Measurements from ENCODE around the gene NPRL2. TPM values are rescaled to one million over a fixed set of nuclear protein-coding genes. Genes with fewer than 3 reads are reported as not detected.

Gene NPRL2
- total RNA-seq, 3 donors from 2014 or later (not counting 1 experiment from before 2014, with no cell fraction given), result 78.9 to 87.6 (median 80.9) TPM

DNA sequence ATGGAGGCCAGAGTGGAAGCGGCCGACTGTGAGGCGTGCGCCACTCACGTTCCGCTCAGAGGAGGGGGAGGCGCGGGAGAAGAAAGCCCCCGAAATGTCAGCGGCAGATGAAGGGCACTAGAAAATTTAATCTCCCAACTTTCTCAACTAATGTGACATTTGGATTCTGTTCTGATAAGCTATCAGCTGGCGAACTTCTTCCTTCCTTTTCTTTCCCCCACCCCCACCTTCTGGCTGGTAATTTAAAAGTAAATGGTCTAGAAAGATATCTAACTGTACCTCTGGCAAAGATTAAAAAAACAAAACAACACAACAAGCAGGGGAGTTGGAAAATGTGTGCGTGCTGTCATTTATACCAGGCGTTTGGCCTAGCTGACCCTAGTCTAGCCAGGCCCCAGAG, 35.2 kb upstream of the NPRL2 start:
- no peaks in the 10 kb centered on the region for H3K36me3 Mint-ChIP-seq
- WGBS (ENCODE audit: insufficient coverage), result 58% methylated on average over 12 of the region's 13 CpGs
- Histone ChIP-seq H3K36me3 (ENCODE audit: control insufficient read depth, insufficient read depth, low read length) (no peaks in the 10 kb centered on the region), H3K9me3 (ENCODE audit: control insufficient read depth, insufficient read depth, low read length) (no peaks in the 10 kb centered on the region), H3K4me1 (ENCODE audit: control insufficient read depth, insufficient read depth, low read length) (peaks cover under 1% of the 10 kb centered on the region), H3K4me3 (ENCODE audit: low read length) (no peak overlapping the region), H3K27me3 (ENCODE audit: control insufficient read depth, insufficient read depth, low read length) (no peaks in the 10 kb centered on the region), H3K27ac (ENCODE audit: low read length) (no peak overlapping the region)
- H3K27ac Mint-ChIP-seq, result no peak overlapping the region
- intact Hi-C loops (cut with micrococcal nuclease), result no loop called here
- DNase-seq, result no peak
- H3K9me3 Mint-ChIP-seq, result no peaks in the 10 kb centered on the region
- TF ChIP-seq CTCF (IDR thresholded peaks at IDR 0.05), result no peak
- H3K27me3 Mint-ChIP-seq (ENCODE audit: low read depth in 2 of 2), result no peaks in the 10 kb centered on the region
- H3K4me1 Mint-ChIP-seq, result peaks cover 0 to 13% of the 10 kb centered on the region in 2 donors
- no peak for ATAC-seq
- H3K4me3 Mint-ChIP-seq, result no peak overlapping the region

DNA sequence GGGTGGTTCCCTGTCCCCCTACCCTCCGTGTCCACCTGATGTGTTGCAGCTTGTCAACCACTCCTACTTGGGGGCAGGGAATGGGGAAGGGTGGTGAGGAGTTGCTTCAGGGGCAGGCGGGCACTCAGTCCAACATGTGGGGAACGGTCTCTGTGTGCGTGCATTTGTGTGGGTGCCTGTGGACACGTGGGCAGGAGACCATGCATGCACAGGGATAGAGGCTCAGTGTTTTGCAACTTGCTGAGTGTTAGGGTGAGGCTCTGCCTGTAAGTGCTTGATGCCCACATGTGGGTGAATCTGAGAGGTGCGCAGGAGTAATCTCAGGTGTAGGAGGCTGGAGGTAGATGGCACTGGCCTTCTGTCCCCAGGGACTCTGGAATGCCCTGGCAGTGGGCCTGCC, 33.2 kb upstream of the NPRL2 start:
- Histone ChIP-seq H3K4me1 (ENCODE audit: control insufficient read depth, insufficient read depth, low read length) (no peaks in the 10 kb centered on the region), H3K27ac (ENCODE audit: low read length) (no peak overlapping the region), H3K36me3 (ENCODE audit: control insufficient read depth, insufficient read depth, low read length) (no peaks in the 10 kb centered on the region), H3K9me3 (ENCODE audit: control insufficient read depth, insufficient read depth, low read length) (no peaks in the 10 kb centered on the region), H3K27me3 (ENCODE audit: control insufficient read depth, insufficient read depth, low read length) (no peaks in the 10 kb centered on the region), H3K4me3 (ENCODE audit: low read length) (no peak overlapping the region)
- TF ChIP-seq CTCF (IDR thresholded peaks at IDR 0.05), result no peak
- Mint-ChIP-seq H3K9me3 (no peaks in the 10 kb centered on the region), H3K4me1 (peaks cover 0 to 13% of the 10 kb centered on the region in 2 donors), H3K27me3 (ENCODE audit: low read depth in 2 of 2) (no peaks in the 10 kb centered on the region), H3K4me3 (no peak overlapping the region), H3K27ac (no peak overlapping the region), H3K36me3 (no peaks in the 10 kb centered on the region)
- WGBS (ENCODE audit: insufficient coverage), result 92% methylated on average over 6 of the region's 6 CpGs
- intact Hi-C loops (cut with micrococcal nuclease), result no loop called here
- no peak for DNase-seq
- ATAC-seq, result no peak

- ATAC-seq (no peak), DNase-seq (no peak)
- H3K27ac ChIP-seq (ENCODE audit: low read length), result no peak overlapping the region
- 97% methylated on average over 12 of the region's 12 CpGs for WGBS (ENCODE audit: insufficient coverage)
- no peaks in the 10 kb centered on the region for H3K36me3 ChIP-seq (ENCODE audit: control insufficient read depth, insufficient read depth, low read length)
- Mint-ChIP-seq H3K27ac (no peak overlapping the region), H3K9me3 (no peaks in the 10 kb centered on the region), H3K36me3 (no peaks in the 10 kb centered on the region), H3K4me3 (no peak overlapping the region), H3K4me1 (peaks cover 0 to 18% of the 10 kb centered on the region in 2 donors), H3K27me3 (ENCODE audit: low read depth in 2 of 2) (no peaks in the 10 kb centered on the region)
- no peak overlapping the region for H3K4me3 ChIP-seq (ENCODE audit: low read length)
- no peaks in the 10 kb centered on the region for H3K9me3 ChIP-seq (ENCODE audit: control insufficient read depth, insufficient read depth, low read length)
- intact Hi-C loops (cut with micrococcal nuclease), result no loop called here
- no peaks in the 10 kb centered on the region for H3K4me1 ChIP-seq (ENCODE audit: control insufficient read depth, insufficient read depth, low read length)
- no peaks in the 10 kb centered on the region for H3K27me3 ChIP-seq (ENCODE audit: control insufficient read depth, insufficient read depth, low read length)
- TF ChIP-seq CTCF (IDR thresholded peaks at IDR 0.05), result no peak
These were observed 32.1 kb upstream of the NPRL2 start for GRCh38 chr3:50382722-50383121.

DNA sequence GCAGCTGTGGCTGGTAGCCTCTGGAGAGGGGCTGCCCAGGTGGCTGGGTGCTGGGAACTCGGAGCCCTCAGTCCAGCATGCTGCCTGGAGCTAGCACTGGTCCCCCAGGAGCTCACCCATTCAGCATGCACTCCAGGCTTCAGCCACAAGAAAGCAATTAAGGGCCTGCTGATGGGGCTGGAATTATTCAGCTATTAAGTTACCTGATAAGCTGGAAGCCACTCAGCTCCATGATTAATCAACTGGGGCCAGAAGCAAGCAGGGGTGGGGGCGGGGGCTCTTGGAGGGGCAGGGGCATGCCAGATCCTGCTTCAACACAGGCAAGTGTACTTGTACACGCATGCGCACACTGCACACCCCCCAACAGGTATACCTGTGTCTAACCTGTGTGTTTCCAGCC, 30.8 kb upstream of the NPRL2 start:
- Mint-ChIP-seq H3K27ac (no peak overlapping the region), H3K36me3 (no peaks in the 10 kb centered on the region), H3K9me3 (no peaks in the 10 kb centered on the region), H3K4me3 (no peak overlapping the region), H3K4me1 (peaks cover 0 to 18% of the 10 kb centered on the region in 2 donors), H3K27me3 (ENCODE audit: low read depth in 2 of 2) (no peaks in the 10 kb centered on the region)
- Histone ChIP-seq H3K4me3 (ENCODE audit: low read length) (no peak overlapping the region), H3K27me3 (ENCODE audit: control insufficient read depth, insufficient read depth, low read length) (no peaks in the 10 kb centered on the region), H3K27ac (ENCODE audit: low read length) (no peak overlapping the region), H3K4me1 (ENCODE audit: control insufficient read depth, insufficient read depth, low read length) (no peaks in the 10 kb centered on the region), H3K36me3 (ENCODE audit: control insufficient read depth, insufficient read depth, low read length) (no peaks in the 10 kb centered on the region), H3K9me3 (ENCODE audit: control insufficient read depth, insufficient read depth, low read length) (no peaks in the 10 kb centered on the region)
- TF ChIP-seq CTCF (IDR thresholded peaks at IDR 0.05), result no peak
- ATAC-seq, result no peak
- intact Hi-C loops (cut with micrococcal nuclease), result no loop called here
- 78% methylated on average over 4 of the region's 4 CpGs for WGBS (ENCODE audit: insufficient coverage)
- DNase-seq, result no peak

Data from natural killer cell (primary cell).